PFSK-1 (cell line): Measurements from ENCODE around the gene ZMYND19.

Source experiments
- FOXP2 ChIP-seq: optimal IDR thresholded peaks from 2 replicates; pipeline ENCODE3; 2011; ENCODE audit warnings: borderline replicate concordance, control low read depth, inconsistent platforms; ENCODE audit not compliant: insufficient read depth; ENCODE audit errors: extremely low read length, extremely low read depth
- POLR2AphosphoS5 ChIP-seq: IDR thresholded peaks from 2 replicates; pipeline ENCODE4 v1.6.1; 2012; ENCODE audit warnings: low read depth, mild to moderate bottlenecking, control low read depth, low read length, moderate library complexity
- SIN3A ChIP-seq: IDR thresholded peaks from 2 replicates; pipeline ENCODE4 v1.6.1; 2012; ENCODE audit warnings: mild to moderate bottlenecking, low read length, moderate library complexity, borderline replicate concordance; ENCODE audit not compliant: insufficient read depth
- TAF1 ChIP-seq: IDR thresholded peaks from 2 replicates; pipeline ENCODE4 v1.6.1; 2012; ENCODE audit warnings: low read length, control low read depth, borderline replicate concordance; ENCODE audit not compliant: insufficient read depth
- TF ChIP-seq, protein P1 (sequence below), 2 experiments: IDR thresholded peaks; 2 replicates each; pipeline versions ENCODE4 v1.6.1 to v1.8.0; 2011 to 2012; ENCODE audit warnings: low read depth in 2 of 2, low read length in 2 of 2, control low read depth in 1 of 2, inconsistent platforms in 1 of 2, mild to moderate bottlenecking in 1 of 2, moderate library complexity in 1 of 2; ENCODE audit not compliant: insufficient read depth in 1 of 2

DNA sequence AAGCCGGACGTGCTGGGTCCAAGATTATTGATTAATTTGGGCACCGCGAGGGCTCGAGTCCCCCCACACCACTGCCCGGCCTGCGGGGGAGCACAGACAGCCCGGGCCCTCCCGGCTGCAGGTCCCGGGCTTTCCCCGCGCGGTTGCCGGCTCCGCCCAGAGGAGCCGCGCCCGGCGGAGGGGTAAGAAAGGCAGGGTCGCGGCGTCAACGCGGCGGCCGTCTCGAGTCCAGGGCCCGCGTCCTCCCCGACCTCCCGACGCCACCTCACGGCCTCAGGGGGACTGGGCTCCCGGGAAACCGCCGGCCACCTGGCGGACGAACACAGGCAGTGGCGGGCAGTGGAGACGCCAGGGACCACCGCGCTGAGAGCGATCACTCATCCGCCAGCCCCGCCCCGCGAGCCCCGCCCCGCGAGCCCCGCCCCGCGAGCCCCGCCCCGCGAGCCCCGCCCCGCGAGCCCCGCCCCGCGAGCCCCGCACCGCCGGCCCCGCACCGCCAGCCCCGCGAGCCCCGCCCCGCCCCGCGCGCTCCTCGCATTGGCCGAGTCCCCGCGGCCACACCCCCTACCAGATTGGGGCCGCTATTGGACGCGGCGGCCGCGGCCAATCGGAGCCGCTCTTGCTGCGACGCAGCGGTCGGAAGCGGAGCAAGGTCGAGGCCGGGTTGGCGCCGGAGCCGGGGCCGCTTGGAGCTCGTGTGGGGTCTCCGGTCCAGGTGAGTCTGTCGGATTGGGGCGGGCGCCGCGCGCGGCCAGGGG is 38.9 kb downstream of the ZMYND19 start, which contains the start of gene MRPL41:
- TF ChIP-seq SIN3A: no peak
- TF ChIP-seq, protein P1, sequence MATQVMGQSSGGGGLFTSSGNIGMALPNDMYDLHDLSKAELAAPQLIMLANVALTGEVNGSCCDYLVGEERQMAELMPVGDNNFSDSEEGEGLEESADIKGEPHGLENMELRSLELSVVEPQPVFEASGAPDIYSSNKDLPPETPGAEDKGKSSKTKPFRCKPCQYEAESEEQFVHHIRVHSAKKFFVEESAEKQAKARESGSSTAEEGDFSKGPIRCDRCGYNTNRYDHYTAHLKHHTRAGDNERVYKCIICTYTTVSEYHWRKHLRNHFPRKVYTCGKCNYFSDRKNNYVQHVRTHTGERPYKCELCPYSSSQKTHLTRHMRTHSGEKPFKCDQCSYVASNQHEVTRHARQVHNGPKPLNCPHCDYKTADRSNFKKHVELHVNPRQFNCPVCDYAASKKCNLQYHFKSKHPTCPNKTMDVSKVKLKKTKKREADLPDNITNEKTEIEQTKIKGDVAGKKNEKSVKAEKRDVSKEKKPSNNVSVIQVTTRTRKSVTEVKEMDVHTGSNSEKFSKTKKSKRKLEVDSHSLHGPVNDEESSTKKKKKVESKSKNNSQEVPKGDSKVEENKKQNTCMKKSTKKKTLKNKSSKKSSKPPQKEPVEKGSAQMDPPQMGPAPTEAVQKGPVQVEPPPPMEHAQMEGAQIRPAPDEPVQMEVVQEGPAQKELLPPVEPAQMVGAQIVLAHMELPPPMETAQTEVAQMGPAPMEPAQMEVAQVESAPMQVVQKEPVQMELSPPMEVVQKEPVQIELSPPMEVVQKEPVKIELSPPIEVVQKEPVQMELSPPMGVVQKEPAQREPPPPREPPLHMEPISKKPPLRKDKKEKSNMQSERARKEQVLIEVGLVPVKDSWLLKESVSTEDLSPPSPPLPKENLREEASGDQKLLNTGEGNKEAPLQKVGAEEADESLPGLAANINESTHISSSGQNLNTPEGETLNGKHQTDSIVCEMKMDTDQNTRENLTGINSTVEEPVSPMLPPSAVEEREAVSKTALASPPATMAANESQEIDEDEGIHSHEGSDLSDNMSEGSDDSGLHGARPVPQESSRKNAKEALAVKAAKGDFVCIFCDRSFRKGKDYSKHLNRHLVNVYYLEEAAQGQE (IDR thresholded peaks at IDR 0.05; ENCODE audit: insufficient read depth in 1 of 2, low read depth in 2 of 2, low read length in 2 of 2): 0 out of 4 replicates have a peak, but pooled peaks of 1 of the 2 experiments have one; percentile 13
- TF ChIP-seq POLR2AphosphoS5: peak; percentile 78
- no peak for TF ChIP-seq TAF1
- TF ChIP-seq FOXP2: no peak
